ENCODE measurements around the gene PRKAR1B. TPM values are rescaled to one million over a fixed set of nuclear protein-coding genes. Genes with fewer than 3 reads are reported as not detected.

The PRKAR1B gene
- total RNA-seq, 1 donor from 2014 or later = 14.2 TPM

DNA sequence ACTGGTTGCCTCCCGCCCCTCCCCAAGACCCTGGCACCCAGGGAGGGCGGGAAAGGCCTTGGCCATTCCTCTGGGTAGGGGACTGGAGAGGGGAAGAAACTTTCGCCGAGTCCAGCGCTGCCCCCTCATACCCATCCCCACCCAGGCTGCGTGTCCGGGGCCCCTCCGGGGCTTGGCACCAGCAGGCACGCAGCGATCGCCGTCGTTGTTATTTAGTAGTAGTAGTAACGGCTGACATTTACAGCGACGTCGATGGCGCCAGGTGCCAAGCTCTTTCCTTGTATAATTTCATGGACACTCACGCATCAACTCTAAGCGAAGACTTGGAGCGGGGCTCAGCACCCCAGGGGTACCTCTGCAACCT is 204.1 kb downstream of the PRKAR1B start:
- H3K4me1 ChIP-seq = peaks cover 69% of the 10 kb centered on the region
- no peak for DNase-seq
- H3K4me3 ChIP-seq = peak overlapping the region; percentile 93
- H3K9me3 ChIP-seq (replicated peaks) = peaks cover 12% of the 10 kb centered on the region
- peaks cover 51% of the 10 kb centered on the region for H3K27me3 ChIP-seq (ENCODE audit: low read depth)
- intact Hi-C loops (cut with micrococcal nuclease) = no loop called here
- peak overlapping the region; percentile 90 for H3K27ac ChIP-seq (replicated peaks)
- TF ChIP-seq, protein P1, sequence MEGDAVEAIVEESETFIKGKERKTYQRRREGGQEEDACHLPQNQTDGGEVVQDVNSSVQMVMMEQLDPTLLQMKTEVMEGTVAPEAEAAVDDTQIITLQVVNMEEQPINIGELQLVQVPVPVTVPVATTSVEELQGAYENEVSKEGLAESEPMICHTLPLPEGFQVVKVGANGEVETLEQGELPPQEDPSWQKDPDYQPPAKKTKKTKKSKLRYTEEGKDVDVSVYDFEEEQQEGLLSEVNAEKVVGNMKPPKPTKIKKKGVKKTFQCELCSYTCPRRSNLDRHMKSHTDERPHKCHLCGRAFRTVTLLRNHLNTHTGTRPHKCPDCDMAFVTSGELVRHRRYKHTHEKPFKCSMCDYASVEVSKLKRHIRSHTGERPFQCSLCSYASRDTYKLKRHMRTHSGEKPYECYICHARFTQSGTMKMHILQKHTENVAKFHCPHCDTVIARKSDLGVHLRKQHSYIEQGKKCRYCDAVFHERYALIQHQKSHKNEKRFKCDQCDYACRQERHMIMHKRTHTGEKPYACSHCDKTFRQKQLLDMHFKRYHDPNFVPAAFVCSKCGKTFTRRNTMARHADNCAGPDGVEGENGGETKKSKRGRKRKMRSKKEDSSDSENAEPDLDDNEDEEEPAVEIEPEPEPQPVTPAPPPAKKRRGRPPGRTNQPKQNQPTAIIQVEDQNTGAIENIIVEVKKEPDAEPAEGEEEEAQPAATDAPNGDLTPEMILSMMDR (IDR thresholded peaks at IDR 0.05; ENCODE audit: borderline replicate concordance) = no peak
- peaks cover 4% of the 10 kb centered on the region for H3K36me3 ChIP-seq

DNA sequence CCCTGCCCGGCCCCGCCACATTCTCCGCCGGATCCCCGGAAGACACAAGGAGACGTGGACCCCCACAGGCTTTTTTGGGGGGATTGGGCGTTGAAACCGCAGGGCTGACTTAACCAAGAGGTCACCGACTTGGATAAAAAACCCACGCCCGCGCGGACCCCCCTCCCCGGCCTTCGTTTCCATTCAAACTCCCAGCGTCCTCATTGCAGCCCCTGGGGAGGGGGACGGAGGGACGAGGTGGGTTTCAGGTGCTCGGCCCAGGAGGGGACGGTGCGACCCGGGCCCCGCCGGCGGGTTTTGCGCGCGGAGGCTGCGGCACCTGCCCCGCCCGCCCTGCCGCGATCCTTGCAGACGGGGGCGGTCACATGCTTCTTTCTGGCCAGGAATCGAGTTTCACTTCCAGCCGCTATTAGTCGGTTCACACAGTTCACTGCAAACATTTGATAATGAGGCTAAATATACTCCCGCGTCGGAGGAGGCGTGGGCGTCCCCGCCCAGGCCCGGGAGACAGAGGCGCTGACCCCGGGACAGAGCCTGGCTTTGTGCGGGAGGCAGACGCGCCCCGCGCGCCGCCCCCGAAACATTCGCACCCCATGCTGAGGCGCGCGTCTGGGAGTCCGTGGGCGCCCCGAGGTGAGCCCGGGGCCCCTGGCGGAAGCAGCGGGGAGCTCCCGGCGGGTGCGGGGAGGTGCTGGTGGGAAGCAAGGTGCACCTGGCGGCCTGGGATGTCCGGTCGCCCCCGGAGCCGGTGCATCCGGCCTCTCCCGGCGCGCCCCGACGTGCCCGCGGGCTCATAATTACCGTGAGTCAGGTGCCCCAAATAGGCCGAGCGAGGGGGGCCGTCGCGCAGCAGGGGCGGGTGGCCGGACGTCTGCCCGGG is 204.8 kb downstream of the PRKAR1B start:
- Histone ChIP-seq H3K27me3 (ENCODE audit: low read depth) (peaks cover 55% of the 10 kb centered on the region), H3K9me3 (replicated peaks) (peaks cover 6% of the 10 kb centered on the region), H3K4me3 (peak overlapping the region; percentile 93), H3K36me3 (peaks cover 4% of the 10 kb centered on the region), H3K4me1 (peaks cover 74% of the 10 kb centered on the region), H3K27ac (replicated peaks) (peak overlapping the region; percentile 90)
- TF ChIP-seq, protein P1 (IDR thresholded peaks at IDR 0.05; ENCODE audit: borderline replicate concordance) = no peak
- intact Hi-C loops (cut with micrococcal nuclease) = no loop called here
- DNase-seq = peak; percentile 70

- H3K27me3 ChIP-seq (ENCODE audit: low read depth) = peaks cover 61% of the 10 kb centered on the region
- peak overlapping the region; percentile 90 for H3K27ac ChIP-seq (replicated peaks)
- H3K9me3 ChIP-seq (replicated peaks) = no peaks in the 10 kb centered on the region
- DNase-seq = peak; percentile 83
- peaks cover 77% of the 10 kb centered on the region for H3K4me1 ChIP-seq
- H3K36me3 ChIP-seq = peaks cover 4% of the 10 kb centered on the region
- H3K4me3 ChIP-seq = peak overlapping the region; percentile 93
- TF ChIP-seq, protein P1 (IDR thresholded peaks at IDR 0.05; ENCODE audit: borderline replicate concordance) = peak; percentile 24
- intact Hi-C loops (cut with micrococcal nuclease) = no loop called here
Measured at GRCh38 chr7:521221-522070, 205.6 kb downstream of the PRKAR1B start.

GRCh38 chr7:520503-521161 is 206.4 kb downstream of the PRKAR1B start:
- Histone ChIP-seq H3K4me3 (peak overlapping the region; percentile 93), H3K27ac (replicated peaks) (peak overlapping the region; percentile 90), H3K27me3 (ENCODE audit: low read depth) (peaks cover 64% of the 10 kb centered on the region), H3K9me3 (replicated peaks) (no peaks in the 10 kb centered on the region), H3K4me1 (peaks cover 78% of the 10 kb centered on the region), H3K36me3 (peaks cover 4% of the 10 kb centered on the region)
- TF ChIP-seq, protein P1 (IDR thresholded peaks at IDR 0.05; ENCODE audit: borderline replicate concordance) = no peak
- intact Hi-C loops (cut with micrococcal nuclease) = no loop called here
- DNase-seq = no peak

Data from left ventricle myocardium inferior (tissue), 1 donor.